GM19023 (cell line): Measurements from ENCODE around the gene CALD1.

Source experiments
- ATAC-seq: cut with Tn5 transposase; IDR thresholded peaks from one replicate; pipeline ENCODE4 v1.9.1; 2021; ENCODE audit warnings: mild to moderate bottlenecking, moderate library complexity; ENCODE audit not compliant: unreplicated experiment

Gene CALD1

DNA sequence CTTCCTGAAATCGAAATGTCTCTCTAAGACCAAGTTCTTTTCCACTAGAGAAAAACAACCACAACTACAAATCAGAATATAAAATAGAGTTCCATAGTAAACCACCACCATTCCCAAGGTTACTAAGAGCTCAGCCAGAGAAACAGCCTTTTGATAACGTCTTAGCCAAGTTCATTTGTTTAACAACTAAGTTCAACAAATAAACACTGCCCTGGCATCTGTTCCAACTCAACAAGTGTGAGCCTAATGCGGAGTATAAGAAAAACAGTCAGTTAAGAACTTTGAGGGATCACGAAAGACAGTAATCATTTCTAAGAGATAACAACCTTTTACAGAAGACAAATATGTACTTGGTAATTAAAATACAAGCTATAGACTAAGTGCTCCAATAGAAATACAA lies 77.3 kb downstream of the CALD1 start:
- no peak for ATAC-seq

DNA sequence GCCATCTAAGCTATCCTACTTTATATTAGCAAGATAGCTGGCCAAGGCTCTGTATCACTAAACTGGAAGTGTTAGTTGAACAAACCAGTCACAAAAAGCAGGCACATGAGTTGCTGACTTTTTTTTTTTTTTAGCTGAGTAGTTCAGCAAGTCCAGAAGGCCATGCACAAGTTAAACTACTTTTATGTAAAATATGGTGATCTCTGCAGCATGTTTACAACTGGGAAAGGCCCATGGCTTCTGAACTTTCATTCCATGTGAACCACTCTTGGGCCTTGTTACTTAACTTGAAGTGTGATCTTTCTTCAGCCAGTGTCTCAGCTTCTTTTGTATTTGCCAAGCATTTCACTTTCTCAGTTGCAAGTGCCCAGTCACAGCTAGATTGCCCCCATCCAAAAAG lies 78.5 kb downstream of the CALD1 start:
- ATAC-seq, result no peak

DNA sequence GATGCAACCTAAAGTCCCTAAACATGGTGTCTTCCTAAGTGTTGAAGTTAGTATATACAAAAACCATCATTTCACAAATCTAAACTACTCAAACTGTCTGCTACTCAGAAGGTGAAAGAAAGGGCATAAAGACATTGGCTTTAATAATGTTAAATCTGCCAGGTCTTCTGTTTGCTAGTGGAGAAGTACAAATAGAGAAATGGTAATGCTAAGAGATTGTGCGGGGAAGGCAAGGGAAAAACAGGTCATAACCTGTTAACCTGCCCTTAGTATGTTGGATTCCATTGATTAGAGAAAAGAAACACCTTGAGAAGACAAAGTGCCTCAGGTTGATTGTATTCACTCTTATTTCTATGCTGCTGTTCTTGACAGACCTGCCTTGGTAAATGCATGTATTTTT lies 80.3 kb downstream of the CALD1 start:
- no peak for ATAC-seq

DNA sequence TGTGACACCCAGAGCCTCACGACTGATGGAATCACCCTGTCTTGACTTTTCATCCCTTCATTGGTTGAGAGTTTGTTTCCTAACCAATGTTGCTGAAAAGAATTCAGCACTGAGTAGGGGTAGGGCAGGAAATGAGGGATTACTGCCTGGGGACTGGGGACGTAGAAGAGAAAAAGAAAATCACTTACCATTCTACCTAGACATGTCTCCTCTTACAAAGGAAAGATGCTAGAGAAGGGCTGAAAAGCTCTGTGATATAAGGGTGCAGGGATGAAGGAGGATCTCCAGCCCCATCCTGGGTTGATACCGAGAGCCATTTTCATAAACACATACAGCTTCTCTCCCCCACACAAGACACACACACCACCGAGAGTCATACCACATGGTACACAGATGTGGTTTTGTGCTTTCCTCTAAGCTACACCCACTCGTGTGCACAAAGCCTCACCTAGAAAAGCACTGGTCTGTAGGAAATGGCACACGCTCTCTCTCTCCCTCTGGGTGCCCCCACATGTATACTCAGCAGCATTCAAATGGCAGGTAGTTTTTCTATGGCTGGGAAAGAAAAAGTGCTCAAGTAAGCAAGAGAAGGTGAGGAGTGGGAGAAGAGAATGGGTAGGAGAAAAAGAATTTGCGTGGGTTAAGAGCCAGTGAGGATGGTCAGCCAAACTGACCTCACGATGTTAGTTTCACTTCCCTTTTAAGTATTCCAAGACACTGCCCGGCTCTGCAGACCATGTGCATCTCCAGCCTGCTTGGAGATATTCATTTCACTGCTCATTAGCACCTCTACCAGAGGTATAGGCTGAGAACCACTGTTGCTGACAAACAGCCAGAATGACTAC lies 85.8 kb downstream of the CALD1 start:
- ATAC-seq, result peak; percentile 75

DNA sequence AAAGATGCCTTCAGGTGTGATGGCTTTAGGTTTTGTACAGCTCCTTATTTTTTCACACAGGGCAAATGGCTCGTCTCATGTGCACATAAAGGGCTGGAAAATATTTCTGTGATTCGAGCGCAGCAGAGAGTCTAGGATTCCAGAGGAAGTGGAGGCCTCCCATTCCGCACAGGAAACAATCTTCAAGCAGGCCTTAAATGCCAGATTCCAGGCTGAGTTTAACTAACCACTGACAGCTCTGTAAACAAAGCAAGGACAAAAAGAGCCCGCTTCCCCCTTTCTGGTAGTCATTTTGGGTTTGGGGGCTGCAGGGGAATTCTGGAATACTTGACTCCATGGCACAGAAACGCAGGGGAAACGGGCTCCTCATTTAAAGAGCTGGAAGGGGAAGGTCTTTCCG lies 87.2 kb downstream of the CALD1 start:
- ATAC-seq, result no peak

DNA sequence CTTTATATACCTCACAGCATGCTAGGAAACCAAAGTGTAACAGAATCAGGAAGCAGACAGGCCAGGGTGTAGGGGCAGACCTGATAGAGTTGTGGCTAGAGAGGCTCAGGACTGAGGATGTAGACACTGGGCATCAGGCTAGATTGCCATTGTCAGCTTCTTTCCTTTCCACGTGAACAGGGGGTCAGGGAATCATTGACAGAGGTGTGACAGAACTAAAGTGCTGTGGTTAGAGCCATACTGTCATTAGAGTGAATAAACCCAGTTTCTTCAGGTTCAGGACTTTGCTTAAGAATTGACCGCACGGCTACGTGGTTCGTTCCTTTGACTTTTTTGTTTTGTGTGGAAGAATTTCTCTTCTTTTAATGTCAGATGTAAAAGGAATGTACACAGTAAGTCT lies 90.7 kb downstream of the CALD1 start:
- no peak for ATAC-seq

DNA sequence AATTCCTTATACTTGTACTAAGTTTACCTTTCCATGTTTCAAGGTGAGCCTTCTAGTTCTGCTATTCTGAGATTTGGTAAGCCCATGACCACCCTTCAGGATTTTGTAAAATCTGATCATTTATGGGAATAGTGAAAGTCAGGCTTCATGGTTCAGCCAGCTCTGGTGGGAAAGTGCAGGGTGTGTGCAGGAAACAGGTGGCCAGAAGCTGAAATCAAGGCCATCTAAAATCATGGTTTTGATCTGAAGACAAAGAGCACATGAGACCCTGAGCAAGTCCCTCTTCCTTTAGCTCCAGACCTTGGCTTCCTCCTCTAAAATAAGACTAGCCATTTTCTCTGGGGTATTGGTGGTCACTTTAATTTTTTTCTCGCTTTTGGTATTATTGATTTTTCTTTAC lies 91.3 kb downstream of the CALD1 start:
- ATAC-seq, result no peak

DNA sequence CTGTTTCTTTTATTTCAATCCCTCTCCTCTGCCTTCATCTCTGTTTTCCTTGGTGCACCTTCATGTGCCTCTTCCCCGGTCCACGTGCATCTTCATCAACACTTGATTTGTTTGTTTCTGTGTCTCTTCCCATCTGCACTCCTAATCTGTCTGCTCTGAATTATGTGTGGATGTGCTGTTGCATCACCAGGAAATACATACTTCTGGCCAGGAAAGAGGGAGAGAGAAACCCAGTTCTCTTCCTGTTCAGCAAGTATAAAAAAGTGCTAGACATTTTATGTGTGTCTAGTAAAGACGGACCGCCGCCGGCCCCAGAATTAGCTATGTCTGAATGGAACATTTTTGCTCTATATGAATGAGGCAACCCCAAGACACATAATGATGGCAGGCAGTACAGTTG lies 93.8 kb downstream of the CALD1 start:
- ATAC-seq, result no peak

DNA sequence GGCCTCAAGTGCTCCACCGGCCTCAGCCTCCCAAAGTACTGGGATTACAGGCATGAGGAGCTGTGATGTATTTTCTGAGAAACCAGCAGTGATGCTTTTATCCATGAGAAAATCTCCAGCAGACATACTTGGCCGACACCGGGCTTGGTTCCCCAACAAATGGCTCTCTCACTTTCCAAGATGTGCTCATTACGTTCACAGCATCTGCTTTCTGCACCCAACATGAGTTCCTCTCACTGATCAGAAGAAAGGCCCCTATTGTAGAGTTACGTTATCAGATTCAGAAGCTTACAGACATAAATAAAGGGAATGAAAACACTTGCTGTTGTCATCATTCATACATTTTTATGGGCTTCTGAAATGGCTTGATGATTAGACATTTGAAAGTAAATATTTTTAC lies 95.0 kb downstream of the CALD1 start:
- no peak for ATAC-seq

DNA sequence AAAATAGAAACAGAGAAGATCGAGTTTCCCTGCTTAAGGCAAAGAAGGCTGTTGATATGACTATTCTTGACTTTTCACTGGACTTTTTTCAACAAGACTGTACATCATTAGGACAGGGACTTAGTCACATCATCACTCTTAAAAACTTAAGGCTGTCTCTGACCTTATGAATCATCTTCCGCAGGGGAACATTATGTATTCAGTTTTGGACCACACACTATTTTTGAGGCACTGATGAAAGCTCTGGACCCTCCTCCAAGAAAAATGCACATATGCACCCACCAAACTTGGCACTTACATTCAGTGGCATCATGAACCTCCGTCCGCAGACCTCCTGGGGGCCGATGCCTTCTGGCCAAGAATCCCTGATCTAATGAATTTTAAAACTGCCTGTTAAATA lies 96.4 kb downstream of the CALD1 start:
- no peak for ATAC-seq

DNA sequence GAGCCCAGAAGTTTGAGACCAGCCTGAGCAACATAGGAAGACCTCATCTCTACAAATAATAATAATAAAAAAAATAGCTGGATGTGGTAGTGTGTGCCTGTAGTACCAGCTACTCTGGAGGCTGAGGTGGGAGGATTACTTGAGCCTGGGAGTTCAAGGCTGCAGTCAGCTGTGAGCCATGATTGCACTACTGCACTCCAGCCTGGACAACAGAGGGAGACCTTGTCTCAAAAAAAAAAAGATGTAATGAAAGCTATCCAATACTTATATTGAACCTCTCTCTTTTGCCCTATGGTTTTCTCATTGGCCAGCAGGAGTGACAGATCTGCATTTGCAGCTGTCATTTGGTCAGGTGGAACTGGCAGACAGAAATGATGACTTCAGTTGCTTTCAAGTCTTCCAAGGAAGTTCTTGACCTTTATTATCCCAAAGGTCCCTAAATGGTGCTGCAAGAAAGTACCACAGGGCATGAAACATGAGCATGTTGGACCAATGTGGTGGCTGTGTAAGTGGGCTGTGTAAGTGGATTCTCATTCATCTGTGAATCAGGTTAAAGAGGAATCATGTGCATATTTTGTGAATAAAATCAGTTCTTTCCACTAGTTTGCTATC lies 99.4 kb downstream of the CALD1 start:
- no peak for ATAC-seq

DNA sequence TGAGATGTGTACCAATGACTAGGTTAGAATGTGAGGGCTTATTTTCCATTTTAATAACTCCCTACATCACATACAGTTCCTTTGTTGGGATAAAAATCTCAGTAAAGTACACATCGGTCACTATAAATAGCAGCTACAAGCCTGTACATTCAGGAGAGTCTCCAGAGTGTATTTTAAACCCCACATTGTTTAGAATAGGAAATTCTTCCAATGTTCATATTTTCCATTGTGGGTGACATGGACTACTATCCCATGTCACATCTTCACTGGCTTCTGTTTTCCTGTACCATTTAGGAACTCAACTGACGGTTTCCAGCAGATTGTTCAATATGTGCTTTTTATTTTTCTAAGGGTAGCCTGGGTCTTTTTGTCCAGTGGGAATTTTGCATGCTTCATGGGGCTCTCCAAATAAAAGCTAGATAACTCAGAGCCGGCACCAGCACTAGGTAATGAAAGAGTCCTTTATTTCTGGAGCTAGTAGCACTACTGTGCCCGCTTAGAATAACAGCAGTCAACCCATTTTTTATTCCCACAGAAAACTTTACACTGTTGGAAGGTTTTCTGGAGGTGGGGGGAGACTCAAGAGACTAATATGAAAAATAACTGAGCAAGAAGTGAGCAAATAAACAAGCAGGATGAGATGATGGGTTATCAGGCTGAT lies 100.5 kb downstream of the CALD1 start:
- ATAC-seq, result no peak

DNA sequence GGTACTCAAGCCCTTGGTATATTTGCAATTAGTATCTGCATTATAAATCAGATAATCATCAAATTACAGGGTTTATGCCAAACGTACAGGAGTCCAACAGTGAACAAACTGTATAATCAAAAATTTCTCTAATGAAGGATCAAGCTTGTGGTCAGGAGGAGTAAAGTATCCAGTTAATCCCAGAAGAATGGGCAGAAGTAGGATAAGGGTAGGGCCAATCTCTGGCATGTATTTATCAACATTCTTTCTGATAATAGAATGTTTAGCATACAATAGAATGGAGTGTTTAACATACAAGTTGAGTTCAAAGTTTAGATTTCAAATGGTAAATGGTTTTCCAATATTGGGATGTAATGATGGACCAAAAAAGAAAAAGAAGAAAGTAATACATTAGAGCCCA lies 103.0 kb downstream of the CALD1 start:
- ATAC-seq, result no peak

DNA sequence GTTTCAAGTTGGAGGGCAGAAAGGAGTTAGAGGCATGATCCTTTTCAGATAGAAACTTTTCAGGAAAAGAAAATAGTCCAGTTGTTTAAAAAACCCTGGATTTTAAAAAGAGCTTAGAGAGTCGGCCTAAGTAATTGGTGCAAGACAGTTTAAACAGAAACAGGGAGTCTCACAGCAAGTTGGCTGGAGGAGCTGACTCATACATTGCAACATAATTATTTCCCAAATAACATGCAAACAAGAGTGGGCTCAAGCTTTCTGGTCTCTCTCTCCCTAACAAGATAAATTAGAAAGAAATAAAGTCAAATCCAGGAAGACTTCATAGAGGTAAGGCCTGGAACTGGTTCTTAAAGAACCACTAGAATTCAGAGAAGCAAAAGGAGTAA lies 106.5 kb downstream of the CALD1 start:
- no peak for ATAC-seq

DNA sequence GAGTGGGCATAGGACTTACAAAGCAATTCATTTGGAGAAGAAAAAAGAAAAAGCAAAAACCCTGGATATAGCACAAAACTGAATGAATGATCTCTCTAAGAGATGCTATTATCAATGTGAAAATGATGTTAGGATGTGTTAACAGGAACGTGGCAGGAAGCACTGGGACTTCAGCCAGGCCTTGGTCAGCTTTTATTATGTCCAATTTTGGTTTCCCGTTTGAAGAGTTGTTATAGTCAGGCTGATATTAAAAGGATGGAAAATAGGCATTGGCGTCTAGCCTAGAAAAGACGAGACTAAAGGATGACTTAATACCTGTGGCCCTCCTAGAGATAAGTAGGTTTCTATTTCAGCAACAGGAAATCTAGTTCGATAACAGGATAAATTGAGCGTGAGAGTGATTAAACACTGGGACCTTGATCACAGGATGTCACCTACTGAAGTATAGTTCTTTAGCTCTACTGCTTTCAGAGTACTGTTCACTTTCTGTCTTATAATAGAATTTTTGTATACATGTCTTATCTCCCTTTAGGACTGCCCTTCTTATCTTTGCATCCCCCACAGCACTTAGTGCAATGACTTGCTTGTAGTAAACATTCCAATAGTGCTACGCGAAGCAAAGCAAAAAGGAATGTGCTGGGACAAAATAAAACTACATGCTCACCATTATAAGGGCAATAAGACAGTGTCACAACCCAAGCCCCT lies 107.1 kb downstream of the CALD1 start:
- ATAC-seq, result no peak

DNA sequence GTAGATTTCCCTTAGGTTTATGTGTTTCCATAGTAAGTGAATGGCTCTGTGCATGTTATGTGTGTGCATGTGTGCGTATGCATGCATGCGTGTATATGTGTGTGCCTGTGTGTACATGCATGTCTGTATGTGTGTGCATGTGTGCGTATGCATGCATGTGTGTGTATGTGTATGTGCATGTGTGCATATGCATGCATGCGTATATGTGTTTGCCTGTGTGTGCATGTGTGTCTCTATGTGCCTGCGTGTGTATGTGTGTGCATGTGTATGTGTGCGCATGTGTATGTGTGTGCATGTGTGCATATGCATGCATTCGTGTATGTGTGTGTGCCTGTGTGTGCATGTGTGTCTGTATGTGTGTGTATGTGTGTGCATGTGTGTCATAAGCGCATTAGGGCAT lies 108.1 kb downstream of the CALD1 start:
- no peak for ATAC-seq

DNA sequence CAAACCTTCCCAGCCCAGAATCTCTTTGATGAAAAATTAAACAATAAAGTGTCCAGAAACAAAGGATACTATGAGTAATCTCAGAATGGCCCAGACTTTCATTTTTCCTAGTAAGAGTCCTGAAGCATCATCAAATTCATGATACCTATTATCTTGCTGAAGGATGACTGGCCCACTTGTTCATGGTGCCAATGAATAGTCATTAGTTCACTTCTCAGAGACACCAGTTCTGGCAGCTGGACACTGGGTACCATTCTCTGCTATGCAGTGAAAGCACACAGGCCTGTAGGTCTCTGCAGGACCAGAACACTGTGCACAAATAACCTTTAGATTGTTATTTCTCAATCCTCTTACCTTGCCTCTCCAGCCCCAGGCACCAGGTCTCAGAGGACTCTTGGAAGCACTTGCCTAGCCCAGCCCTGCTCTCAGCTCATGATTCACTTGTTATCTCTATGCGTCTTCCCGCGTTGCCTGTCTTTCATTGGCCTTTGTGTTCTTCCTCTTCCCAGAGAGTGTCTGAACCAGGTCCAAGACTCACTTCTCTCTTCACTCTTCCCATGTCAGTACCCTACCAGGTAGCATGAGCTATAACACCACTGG lies 108.8 kb downstream of the CALD1 start:
- no peak for ATAC-seq

DNA sequence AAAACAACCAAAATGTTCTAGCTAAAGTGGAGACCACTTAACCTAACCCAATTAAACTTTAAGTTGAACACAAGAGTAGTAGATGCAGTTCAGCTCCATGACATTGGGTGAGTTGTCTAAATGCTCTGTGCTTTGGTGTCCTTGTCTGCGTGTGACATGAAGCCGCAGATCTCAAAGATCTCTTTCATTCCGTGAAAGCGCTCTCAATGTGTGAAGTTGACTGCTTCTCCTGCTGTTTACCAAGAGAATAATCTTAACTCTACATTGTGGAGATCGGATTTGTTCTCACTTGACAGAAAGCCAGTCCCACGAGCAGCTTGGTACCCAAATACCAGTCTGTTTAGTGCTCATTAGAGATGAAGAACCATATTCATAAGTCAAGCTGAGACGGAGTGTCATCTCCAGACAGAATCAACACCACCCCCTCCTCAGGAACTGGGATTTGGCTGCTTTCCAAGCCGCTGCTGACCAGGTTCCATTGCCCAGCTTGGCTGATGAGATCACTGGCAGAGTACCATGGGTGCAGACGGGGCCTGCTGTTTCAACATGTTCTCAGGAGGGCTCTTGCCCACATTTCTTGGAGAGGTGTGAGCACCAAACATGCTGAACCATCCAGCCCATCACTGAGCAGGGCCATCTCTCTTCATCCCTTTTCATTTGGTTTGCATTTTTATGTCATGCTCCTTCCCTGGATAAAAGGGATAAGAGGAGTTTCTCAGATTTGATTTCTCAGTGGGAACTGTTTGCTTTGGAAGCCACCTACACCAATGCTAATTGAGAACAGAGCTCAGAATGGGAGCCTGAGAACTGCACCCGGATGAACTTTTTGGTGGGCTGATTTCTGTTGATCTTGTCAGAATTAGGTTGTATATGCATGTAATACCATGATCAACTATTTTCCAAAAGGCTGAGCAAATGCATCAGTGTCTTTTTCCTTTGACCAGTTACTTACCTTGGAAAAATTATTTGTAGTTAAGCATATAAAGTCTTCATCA lies 111.1 kb downstream of the CALD1 start:
- no peak for ATAC-seq

DNA sequence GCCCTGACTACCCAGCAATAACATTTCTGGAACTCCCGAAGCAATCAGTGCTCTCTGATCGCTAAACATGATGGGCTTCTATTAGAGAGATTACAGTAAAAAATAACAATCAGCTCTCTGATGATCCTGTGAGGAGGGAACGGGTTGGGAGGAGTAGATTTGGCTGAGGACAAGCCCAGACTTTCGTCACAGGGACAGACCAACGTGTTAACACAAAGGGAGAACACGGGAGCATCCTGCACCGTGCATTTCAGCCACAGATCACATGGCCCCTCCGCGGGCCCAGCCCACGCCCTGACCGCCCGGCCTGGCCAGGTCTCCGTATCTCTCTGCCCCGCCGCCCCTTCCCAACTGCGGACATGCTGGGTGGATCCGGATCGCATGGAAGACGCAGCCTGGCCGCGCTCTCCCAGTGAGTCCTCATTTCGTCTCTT lies 111.8 kb downstream of the CALD1 start:
- ATAC-seq, result no peak
